ENCODE data around the gene PPIG.
"Not testable (repeated sequence)": the region's sequence is repeated elsewhere in the genome, so short reads cannot be mapped to it uniquely, and the experiment has no call there.

The PPIG gene

DNA sequence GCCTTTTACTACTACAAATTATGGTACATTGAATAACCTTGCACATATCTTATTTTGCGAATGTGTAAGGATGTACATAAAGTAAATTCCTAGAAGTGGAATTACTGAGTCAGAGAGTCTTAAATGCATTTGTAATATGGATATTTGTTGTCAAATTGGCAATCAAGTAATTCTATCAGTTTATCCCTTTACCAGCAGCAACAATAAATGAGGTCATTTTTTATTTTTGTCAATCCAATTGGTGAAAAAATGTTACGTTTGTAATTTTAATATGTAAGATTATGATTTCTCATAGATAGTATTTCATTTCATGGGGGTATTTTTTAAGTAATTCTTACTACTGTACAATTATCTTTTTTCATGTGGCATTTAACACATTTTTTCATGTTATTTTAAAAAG, 14.8 kb downstream of the PPIG start:
- no peak for DNase-seq

DNA sequence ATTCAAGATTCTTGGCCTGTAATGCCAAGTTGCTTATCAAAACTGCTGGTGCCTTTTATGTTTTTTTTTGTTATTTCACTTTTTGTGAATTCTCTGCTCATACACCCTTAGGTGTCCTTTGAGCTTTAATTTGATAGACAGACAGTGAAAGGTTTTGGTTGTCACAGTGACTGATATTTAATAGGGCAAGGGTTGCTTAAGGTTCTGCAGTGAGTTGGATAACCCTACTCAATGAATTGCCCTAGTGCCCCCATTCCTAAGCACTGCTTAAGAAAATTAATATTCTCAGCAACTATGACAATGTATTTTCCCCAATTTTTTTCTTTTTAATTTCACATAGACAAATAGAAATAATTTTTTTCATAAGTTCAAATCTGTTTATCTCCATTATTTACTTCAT, 15.4 kb downstream of the PPIG start:
- no peak for DNase-seq

DNA sequence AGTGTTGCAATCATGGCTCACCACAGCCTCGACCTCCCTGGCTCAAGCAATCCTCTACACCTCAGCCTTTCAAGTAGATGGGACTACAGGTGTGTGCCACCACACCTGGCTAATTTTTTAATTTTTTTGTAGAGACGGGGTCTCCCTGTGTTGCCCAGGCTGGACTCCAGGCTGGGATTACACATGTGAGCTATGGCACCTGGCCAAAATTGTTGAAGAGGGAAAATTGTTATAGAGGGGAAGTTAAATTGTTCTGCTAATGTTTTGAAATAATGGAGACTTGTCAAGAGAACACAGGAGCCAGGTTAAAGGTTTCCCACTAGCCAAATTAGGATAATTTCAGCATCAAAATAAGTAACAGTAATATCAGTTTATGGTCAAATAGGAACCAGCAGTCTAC, 25.1 kb downstream of the PPIG start:
- no peak for DNase-seq

DNA sequence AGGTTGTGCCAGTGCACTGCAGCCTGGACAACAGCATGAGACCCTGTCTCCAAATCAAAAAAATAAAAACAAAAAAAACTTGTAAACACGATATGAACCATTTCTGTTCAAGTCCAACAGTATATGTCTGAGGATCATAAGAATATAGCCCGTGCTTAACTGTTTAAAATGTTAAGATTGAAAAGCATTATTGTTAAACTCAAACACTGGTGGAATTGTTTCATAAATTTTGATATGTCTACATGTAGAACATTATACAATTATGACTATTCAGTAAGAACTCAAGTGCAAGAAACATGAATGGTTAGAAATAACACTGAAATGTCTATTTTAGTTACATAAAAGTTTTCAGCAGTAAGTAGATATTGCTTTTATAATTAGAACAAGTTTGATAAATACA, 29.7 kb downstream of the PPIG start:
- no peak for DNase-seq

DNA sequence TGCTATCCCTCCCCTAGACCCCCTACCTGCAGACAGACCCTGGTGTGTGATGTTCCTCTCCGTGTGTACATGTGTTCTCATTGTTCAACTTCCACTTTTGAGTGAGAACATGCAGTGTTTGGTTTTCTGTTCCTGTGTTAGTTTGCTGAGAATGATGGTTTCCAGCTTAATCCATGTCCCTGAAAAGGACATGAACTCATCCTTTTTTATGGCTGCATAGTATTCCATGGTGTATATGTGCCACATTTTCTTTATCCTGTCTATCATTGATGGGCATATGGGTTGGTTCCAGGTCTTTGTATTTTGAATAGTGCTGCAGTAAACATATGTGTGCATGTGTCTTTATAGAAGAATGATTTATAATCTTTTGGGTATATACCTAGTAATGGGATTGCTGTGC, 31.8 kb downstream of the PPIG start:
- not testable (repeated sequence) for DNase-seq

DNA sequence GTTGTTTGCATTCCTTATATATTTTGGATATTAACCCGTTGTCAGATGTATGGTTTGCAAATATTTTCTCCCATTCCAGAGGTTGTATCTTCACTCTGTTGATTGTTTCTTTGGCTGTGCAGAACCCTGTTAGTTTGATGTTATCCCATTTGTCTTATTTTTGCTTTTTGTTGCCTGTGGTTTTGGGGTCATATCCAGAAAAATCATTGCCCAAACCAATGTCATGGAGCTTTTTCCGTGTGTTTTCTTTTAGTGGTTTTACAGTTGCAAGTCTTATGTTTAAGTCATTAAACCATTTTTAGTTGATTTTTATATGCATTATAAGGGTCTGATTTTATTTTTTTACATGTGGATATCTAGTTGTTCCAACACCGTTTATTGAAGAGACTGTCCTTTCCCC, 35.8 kb downstream of the PPIG start:
- DNase-seq, result no peak

DNA sequence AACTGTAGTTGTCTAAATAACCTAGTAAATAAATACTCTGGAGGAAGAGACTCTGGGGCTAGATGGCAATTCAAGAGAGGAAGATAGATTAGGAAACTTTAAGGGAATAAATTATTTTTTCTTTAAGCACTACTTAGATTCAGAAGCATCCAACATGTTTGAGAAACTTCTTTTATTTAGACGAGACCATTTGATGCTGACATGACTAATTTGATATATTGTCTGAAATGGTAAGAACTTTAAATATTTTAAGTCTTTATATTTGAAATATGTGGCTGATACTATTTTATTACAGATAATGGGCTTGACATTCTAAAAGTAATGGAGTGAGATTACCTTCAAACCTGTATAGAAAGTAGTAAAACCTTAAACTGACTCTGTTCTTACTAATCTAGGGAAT, 36.4 kb downstream of the PPIG start:
- DNase-seq, result no peak

GRCh38 chr2:169623235-169623634, 39.1 kb downstream of the PPIG start:
- DNase-seq, result no peak

- no peak for DNase-seq
Observed at GRCh38 chr2:169625781-169626180, 41.6 kb downstream of the PPIG start.

GRCh38 chr2:169636440-169637097, 52.4 kb downstream of the PPIG start:
- DNase-seq, result no peak

DNA sequence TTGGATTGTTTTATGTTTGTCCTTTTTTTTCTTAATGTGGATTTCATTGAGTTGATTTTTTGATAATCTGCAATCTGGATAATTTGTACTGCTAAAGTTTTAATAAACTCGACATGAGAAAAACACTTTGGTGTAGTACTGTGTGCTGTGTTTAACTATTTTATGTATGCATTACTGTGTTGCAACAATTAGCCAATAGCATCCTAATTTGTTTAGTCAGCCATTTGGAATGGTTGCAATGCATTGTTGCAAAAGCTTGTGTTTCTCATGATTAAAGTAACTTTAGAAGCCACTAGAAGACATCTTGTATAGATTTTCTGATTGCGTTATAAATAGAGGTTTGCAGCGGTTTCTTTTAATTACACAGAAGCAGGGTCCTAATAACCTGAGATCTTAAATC, 53.5 kb downstream of the PPIG start:
- DNase-seq, result no peak

GRCh38 chr2:169640104-169640503, 56.0 kb downstream of the PPIG start:
- no peak for DNase-seq

DNA sequence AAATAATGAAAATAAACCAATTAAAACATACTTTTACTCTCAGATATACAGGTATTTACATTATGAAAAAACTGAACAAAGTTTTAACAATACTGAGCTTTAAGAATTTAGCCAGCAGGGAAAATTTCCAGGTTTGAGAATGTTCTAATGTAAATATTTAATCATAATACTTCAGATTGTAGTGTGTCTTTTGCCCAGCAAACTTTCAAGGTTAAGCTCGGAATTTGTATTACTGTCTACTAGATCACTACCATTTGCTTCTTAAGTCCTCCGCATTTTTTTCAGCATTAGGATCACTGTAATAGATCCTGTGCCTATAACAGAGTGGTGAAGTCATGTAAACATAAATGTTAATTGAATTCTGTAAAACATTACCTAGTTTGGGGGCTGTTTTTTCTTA, 57.3 kb downstream of the PPIG start:
- no peak for DNase-seq

DNA sequence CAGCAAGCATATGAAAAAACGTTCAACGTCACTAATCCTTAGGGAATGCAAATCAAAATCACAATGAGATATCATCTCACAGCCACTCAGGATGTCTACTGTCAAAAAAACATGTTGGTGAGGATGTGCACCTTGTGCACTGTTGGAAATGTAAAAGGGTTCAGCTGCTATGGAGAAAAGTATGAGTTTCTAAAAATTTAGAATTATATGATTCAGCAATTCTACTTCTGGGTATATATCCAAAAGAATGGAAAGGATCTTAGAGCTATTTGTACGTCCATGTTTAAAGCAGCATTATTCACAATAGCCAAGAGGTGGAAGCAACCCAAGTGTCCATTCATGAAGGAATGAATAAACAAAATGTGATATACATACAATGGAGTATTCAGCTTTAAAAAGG, 60.0 kb downstream of the PPIG start:
- DNase-seq, result no peak

- no peak for DNase-seq
Observed at GRCh38 chr2:169647496-169647895, 63.3 kb downstream of the PPIG start.

DNA sequence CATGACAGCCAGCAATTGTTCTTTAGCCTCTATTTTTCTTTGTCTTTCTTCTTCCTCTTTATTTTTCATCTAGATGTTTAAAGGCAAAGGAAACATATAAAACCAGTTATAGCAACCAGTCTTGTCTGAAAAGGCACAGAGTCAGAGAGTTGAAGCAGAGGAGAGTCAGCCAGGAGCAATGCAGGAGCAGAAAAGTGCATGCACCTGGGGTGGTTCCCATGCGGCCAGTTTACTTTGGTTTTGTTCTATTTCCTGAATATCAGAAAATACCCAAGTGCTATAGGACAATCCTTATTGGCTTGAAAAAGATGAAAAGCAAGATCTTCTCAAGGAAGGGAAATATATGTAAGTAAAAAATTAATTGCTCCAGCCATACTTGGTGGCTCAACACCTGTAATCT, 65.1 kb downstream of the PPIG start:
- no peak for DNase-seq

DNA sequence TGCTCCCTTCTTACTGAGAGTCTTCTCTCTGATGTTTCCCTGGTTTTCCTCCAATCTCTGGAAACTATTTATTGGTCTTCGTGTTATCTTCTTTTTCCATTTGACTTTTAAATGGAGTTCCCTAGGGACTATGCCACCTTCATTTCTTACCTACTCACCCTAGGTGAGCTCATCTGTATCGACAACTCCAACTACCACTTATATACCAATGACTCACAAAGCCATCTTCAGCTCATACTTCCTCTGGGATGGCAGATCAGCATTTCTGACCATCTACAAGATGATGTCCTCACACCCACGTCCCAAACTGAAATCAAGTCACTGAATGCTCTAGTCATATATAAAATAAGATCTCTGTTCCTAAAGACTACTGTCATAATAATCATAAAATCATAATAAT, 69.5 kb downstream of the PPIG start:
- DNase-seq, result no peak

- DNase-seq, result no peak
Observed at GRCh38 chr2:169656164-169656563, 72.0 kb downstream of the PPIG start.

DNA sequence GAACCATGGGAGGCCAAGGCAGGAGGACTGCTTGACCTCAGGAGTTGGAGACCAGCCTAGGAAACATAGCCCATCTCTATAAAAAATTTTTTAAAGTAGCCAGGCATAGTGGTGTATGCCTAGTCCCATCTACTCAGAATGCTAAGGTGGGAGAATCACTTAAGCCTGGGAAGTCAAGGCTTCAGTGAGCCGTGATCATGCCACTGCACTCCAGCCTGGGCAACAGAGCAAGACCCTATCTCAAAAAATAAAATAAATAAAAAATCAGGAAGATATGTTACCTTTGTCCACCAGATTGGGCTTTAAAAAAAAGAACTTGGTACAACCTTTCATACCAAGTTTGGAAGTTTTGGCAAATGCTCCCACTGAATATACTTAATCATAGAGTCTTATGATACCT, 74.7 kb downstream of the PPIG start:
- DNase-seq, result no peak

DNA sequence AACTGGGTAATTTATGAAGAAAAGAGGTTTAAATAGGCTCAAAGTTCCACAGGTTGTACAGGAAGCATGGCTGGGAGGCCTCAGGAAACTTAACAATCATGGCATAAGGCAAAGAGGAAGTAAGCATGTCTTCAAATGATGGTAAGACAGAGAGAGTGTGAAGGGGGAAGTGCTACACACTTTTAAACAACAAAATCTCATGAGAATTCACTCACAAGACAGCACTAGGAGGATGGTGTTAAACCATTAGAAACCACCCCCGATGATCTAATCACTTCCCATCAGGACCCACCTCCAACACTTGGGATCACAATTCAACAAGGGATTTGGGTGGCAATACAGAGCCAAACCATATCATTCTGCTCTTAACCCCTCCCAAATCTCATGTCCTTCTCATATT, 75.2 kb downstream of the PPIG start:
- DNase-seq, result no peak

DNA sequence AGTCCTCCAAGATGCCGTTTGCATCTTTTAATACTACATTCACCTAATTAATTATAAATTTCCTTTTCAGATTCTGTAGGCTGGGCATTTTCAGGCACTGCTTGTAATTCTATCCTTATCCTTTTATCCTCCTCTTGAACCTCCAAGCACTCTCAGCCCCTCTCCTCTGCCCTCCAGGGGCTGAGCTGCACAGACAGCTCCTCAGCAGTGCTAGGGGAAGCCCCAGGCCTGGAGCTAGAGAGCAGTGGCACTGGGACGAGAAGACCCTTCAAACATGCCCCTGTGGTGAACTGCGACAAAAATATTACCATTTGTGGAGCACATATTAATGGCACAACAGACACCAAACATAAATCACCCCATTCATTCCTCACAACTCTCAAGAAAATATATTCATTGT, 77.1 kb downstream of the PPIG start:
- DNase-seq, result no peak

DNA sequence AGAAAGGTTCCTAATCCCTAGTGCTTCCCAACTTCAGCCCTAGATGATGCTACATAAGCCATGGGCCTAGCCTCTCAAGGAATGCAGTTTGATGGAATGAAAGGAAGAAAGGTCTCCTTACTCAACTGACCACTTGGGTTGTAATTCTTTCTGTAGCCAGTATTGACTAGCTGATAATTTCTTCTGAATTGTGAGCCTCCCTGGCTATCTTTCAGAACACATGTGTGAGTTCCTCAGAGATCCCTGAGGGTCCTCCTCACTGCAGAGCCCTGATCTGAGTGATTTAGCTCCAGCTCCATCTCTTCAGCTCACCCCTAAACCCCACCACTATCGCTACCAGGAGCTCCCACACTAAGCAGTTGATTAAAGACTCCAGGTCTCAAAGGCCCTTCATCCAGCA, 78.6 kb downstream of the PPIG start:
- DNase-seq, result no peak

- no peak for DNase-seq
Observed at GRCh38 chr2:169663247-169663646, 79.1 kb downstream of the PPIG start.

- DNase-seq, result no peak
Observed at GRCh38 chr2:169664600-169664977, 80.4 kb downstream of the PPIG start.

DNA sequence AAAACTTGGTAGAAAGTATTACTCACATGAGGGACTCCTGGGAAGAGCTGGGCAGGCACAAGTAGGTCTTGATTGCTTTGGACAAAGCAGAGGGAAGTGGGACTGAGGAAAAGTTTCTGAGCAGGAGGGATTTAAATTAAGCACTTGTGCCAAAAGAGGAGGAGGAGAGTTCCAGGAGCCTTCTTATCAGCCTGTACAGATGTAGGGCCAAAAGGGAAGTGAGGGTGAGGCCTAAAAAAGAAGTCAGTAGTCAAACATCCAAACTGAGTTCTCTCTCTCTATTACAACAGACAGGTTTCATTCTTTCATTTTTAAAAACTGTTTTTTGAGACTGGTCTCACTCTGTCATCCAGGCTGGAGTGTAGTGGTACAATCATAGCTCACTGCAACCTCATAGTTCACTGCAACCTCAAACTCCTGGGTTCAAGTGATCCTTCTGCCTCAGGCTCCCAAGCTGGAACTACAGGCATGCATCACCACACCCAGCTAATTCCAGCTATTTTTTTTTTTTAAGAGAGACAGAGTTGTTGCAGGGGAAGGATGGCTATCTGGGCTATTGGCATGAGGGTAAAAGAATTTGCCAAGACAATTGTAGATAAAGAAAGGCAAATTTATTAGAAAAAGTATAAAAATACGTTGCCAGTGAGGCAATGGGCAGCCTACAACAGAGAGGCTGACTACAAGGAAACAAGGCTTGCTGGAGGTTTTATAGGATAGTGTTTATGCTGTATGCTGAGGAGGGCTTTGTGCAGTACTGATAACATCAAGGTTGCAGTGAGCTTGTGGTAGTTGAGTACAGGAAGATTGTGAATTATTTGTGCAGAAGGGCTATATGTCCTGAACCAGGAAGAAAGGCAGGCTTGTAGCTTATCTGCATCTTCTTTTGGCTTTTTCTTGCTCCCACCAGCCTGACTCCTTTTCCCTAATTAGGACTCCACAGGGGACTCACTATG, 81.1 kb downstream of the PPIG start:
- no peak for DNase-seq

Data from SHP77 treated with DMSO at 0.1 percent for 48 hours (cell line).